22Rv1 (cell line): Measurements from ENCODE around the gene SERPINC1.

Experiments used
- CTCF ChIP-seq: fragments of 450-650 bp; IDR thresholded peaks from 2 replicates; pipeline ENCODE4 v1.5.1; 2017; ENCODE audit warnings: mild to moderate bottlenecking
- ZFX ChIP-seq: fragments of 450-650 bp; IDR thresholded peaks from 2 replicates; pipeline ENCODE4 v1.6.1; 2017; ENCODE audit warnings: antibody characterized with exemption, borderline replicate concordance

- no peak for TF ChIP-seq CTCF
- TF ChIP-seq ZFX, result no peak
Observed at GRCh38 chr1:173856014-173856413, 61.1 kb downstream of the SERPINC1 start.
